SU-DHL-6 (cell line): Measurements from ENCODE around the gene PPIF.

Experiments used
- H2AFZ ChIP-seq: fragments of 200-600 bp; sonication (generic); 2 replicates; pipeline ENCODE4 v1.6.1; 2014; ENCODE audit warnings: low read depth, mild to moderate bottlenecking, moderate library complexity, mixed read lengths, antibody characterized with exemption, low read length; ENCODE audit not compliant: severe bottlenecking
- H3F3A ChIP-seq: fragments of 200-600 bp; shearing (Covaris generic); 2 replicates; pipeline ENCODE4 v1.6.0; 2016; ENCODE audit warnings: antibody characterized with exemption, mild to moderate bottlenecking; ENCODE audit not compliant: insufficient read depth
- H3K27ac ChIP-seq: fragments of 200-600 bp; sonication (generic); 2 replicates; pipeline ENCODE4 v1.5.1; 2016; ENCODE audit warnings: low read depth, mild to moderate bottlenecking, low read length, moderate library complexity, mixed read lengths
- H3K27me3 ChIP-seq: fragments of 200-600 bp; sonication (generic), shearing (Covaris generic); 2 replicates; pipeline ENCODE4 v1.6.0; 2014; ENCODE audit warnings: mild to moderate bottlenecking, low read length
- H3K36me3 ChIP-seq: fragments of 200-600 bp; sonication (generic); 2 replicates; pipeline ENCODE4 v1.6.1; 2014; ENCODE audit warnings: mild to moderate bottlenecking, low read length, mixed read lengths
- H3K4me2 ChIP-seq: fragments of 300-600, 200-600 bp; shearing (Covaris generic), sonication (generic); 2 replicates; pipeline ENCODE4 v1.6.0; 2014; ENCODE audit warnings: low read length, low read depth, mild to moderate bottlenecking; ENCODE audit not compliant: poor library complexity, severe bottlenecking
- H3K4me3 ChIP-seq: fragments of 200-600 bp; sonication (generic); 2 replicates; pipeline ENCODE4 v1.5.1; 2014; ENCODE audit warnings: antibody characterized with exemption, low read length, mild to moderate bottlenecking, mixed read lengths; ENCODE audit not compliant: insufficient read depth, poor library complexity, severe bottlenecking
- H3K79me2 ChIP-seq: fragments of 200-600 bp; sonication (generic); 2 replicates; pipeline ENCODE4 v1.6.1; 2014; ENCODE audit warnings: mild to moderate bottlenecking, low read length, moderate library complexity; ENCODE audit not compliant: insufficient read depth
- H3K9ac ChIP-seq: fragments of 200-600 bp; sonication (generic); 2 replicates; pipeline ENCODE4 v1.7.0; 2014; ENCODE audit warnings: mild to moderate bottlenecking, low read length
- H3K9me2 ChIP-seq: fragments of 200-600 bp; sonication (generic); replicated peaks from 2 replicates; pipeline ENCODE4 v1.6.1; 2014; ENCODE audit warnings: low read length; ENCODE audit not compliant: insufficient read depth
- H3K9me3 ChIP-seq: fragments of 200-600 bp; sonication (generic); 2 replicates; pipeline ENCODE4 v1.6.1; 2014; ENCODE audit warnings: low read length, mixed read lengths; ENCODE audit not compliant: insufficient read depth
- H4K20me1 ChIP-seq: fragments of 200-600 bp; sonication (generic); 2 replicates; pipeline ENCODE4 v1.6.1; 2014; ENCODE audit warnings: low read depth, mild to moderate bottlenecking, antibody characterized with exemption, low read length, moderate library complexity, mixed read lengths
- CTCF ChIP-seq: fragments of 200-600 bp; sonication (generic); IDR thresholded peaks from one replicate; pipeline ENCODE4 v1.5.1; 2017; ENCODE audit warnings: antibody characterized with exemption, mild to moderate bottlenecking, low read length, moderate library complexity; ENCODE audit not compliant: insufficient read depth, poor library complexity, severe bottlenecking
- EZH2phosphoT487 ChIP-seq: fragments of 200-600 bp; sonication (generic), shearing (Covaris generic); conservative IDR thresholded peaks from 2 replicates; pipeline ENCODE4 v1.6.1; 2018; ENCODE audit warnings: mild to moderate bottlenecking, antibody characterized with exemption, low read length, moderate library complexity, mixed read lengths

PPIF gene

GRCh38 chr10:79391231-79392019, 44.2 kb downstream of the PPIF start:
- Histone ChIP-seq H3K9me2 (no peaks in the 10 kb centered on the region), H4K20me1 (no peaks in the 10 kb centered on the region), H3K79me2 (no peaks in the 10 kb centered on the region), H3K4me2 (no peak overlapping the region), H3K4me3 (no peak overlapping the region), H3K9me3 (no peaks in the 10 kb centered on the region), H3K27me3 (no peaks in the 10 kb centered on the region), H3K36me3 (no peaks in the 10 kb centered on the region), H3F3A (no peaks in the 10 kb centered on the region), H3K9ac (no peak overlapping the region), H2AFZ (no peak overlapping the region), H3K27ac (no peak overlapping the region)
- TF ChIP-seq EZH2phosphoT487 (no peak), CTCF (no peak)

- H2AFZ ChIP-seq: no peak overlapping the region
- H3K79me2 ChIP-seq: no peaks in the 10 kb centered on the region
- no peak for TF ChIP-seq CTCF
- TF ChIP-seq EZH2phosphoT487: no peak
- H3K9me3 ChIP-seq: no peaks in the 10 kb centered on the region
- H4K20me1 ChIP-seq: no peaks in the 10 kb centered on the region
- H3K4me3 ChIP-seq: no peak overlapping the region
- no peaks in the 10 kb centered on the region for H3K27me3 ChIP-seq
- H3K36me3 ChIP-seq: no peaks in the 10 kb centered on the region
- no peak overlapping the region for H3K9ac ChIP-seq
- H3K9me2 ChIP-seq: no peaks in the 10 kb centered on the region
- H3F3A ChIP-seq: no peaks in the 10 kb centered on the region
- H3K4me2 ChIP-seq: no peak overlapping the region
- H3K27ac ChIP-seq: no peak overlapping the region
These were observed 44.7 kb downstream of the PPIF start for GRCh38 chr10:79392020-79392398.

- H4K20me1 ChIP-seq: no peaks in the 10 kb centered on the region
- no peak overlapping the region for H3K4me2 ChIP-seq
- no peaks in the 10 kb centered on the region for H3K9me3 ChIP-seq
- no peaks in the 10 kb centered on the region for H3K27me3 ChIP-seq
- no peak overlapping the region for H3K27ac ChIP-seq
- no peaks in the 10 kb centered on the region for H3F3A ChIP-seq
- no peaks in the 10 kb centered on the region for H3K79me2 ChIP-seq
- H3K4me3 ChIP-seq: no peak overlapping the region
- H3K36me3 ChIP-seq: no peaks in the 10 kb centered on the region
- TF ChIP-seq CTCF (no peak), EZH2phosphoT487 (no peak)
- H3K9me2 ChIP-seq: no peaks in the 10 kb centered on the region
- no peak overlapping the region for H2AFZ ChIP-seq
- H3K9ac ChIP-seq: no peak overlapping the region
These were observed 45.4 kb downstream of the PPIF start for GRCh38 chr10:79392506-79393176.
